ENCODE results near the gene MTHFR.

DNA sequence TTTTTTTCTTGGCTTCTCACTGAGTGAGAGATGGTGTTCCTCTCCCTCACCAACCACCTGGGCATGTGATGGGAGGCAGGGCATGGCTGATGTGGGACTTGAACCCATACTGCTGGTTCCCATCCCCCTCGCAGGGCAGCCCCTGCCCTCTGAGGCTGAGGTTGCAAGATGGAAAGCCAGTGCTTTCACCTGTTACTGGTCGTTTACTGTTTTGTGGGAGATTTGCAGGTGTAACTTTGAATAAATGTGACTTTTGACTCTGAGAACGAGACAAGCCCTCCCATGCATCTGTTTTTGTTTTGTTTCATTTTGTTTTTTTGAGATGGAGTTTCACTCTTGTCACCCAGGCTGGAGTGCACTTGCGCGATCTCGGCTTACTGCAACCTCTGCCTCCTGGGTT lies 22.2 kb downstream of the MTHFR start:
- TF ChIP-seq, protein P1, sequence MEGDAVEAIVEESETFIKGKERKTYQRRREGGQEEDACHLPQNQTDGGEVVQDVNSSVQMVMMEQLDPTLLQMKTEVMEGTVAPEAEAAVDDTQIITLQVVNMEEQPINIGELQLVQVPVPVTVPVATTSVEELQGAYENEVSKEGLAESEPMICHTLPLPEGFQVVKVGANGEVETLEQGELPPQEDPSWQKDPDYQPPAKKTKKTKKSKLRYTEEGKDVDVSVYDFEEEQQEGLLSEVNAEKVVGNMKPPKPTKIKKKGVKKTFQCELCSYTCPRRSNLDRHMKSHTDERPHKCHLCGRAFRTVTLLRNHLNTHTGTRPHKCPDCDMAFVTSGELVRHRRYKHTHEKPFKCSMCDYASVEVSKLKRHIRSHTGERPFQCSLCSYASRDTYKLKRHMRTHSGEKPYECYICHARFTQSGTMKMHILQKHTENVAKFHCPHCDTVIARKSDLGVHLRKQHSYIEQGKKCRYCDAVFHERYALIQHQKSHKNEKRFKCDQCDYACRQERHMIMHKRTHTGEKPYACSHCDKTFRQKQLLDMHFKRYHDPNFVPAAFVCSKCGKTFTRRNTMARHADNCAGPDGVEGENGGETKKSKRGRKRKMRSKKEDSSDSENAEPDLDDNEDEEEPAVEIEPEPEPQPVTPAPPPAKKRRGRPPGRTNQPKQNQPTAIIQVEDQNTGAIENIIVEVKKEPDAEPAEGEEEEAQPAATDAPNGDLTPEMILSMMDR (IDR thresholded peaks at IDR 0.05; ENCODE audit: low read depth, low read length, missing input control): no peak
- no peak for TF ChIP-seq YY1 (IDR thresholded peaks at IDR 0.05)
- TF ChIP-seq, protein P2, sequence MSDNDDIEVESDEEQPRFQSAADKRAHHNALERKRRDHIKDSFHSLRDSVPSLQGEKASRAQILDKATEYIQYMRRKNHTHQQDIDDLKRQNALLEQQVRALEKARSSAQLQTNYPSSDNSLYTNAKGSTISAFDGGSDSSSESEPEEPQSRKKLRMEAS (IDR thresholded peaks at IDR 0.05): no peak
- TF ChIP-seq SP1 (IDR thresholded peaks at IDR 0.05): no peak

All from liver (tissue), 3 donors.